ENCODE measurements around the gene SRP54. TPM values are rescaled to one million over a fixed set of nuclear protein-coding genes. Genes with fewer than 3 reads are reported as not detected.

SRP54 gene
- 87.2 and 109 TPM in 2 replicates for total RNA-seq

GRCh38 chr14:34982421-34983147, at the start of gene SRP54:
Gene SRP54 (plus strand): TSS chr14:34982992. CDS start chr14:34996710, 13,718 bp downstream.

DNA sequence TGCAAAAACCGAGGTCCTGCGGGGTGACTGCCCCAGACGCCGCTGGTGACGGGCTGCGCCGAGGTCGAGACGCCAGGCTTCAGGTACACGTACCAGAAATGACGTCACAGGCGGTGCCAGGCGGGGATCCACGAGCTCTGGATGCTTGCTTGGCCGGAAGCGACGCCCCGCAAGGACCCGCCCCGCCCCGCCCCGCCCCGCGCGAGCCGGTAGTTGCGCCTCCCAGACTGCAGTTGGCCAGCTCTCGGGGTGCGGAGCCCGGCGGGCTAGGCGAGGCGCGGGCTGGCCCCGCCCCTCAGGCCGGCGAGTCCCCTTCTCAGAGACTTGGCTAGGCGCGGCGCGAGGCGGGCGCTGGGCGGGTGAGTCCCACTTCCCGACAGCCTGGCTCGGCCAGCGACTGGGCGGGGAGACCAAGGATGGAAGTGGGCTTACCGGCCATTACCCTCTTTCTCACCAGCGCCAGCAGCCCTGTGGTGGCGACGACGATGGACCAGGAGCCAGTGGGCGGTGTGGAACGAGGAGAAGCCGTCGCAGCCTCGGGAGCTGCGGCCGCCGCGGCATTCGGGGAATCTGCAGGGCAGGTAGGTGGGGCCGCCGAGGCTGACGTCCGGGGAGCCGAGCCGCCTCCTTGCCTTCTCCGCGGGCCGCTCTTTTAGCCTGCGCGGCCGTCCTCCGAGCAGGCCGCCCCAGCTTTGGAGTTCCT, 63.4 kb downstream of the SRP54 start, which contains the start of gene FAM177A1:
Gene FAM177A1, plus strand, starts transcription at position 225 of the 703 bp plus-strand sequence. Its CDS starts 192 bp downstream, at position 417.

Other genes with a start within 250 kb of the SRP54 start
- gene BAZ1A, start 107.6 kb upstream of the SRP54 start, total RNA-seq = 71.7 and 81.3 TPM in 2 replicates
- gene FAM177A1, start 63.3 kb downstream of the SRP54 start, total RNA-seq = 28.1 and 36.2 TPM in 2 replicates
- gene PPP2R3C, start 139.0 kb downstream of the SRP54 start, total RNA-seq = 51.6 and 53.5 TPM in 2 replicates
- gene PRORP, start 139.6 kb downstream of the SRP54 start, total RNA-seq = 49.3 and 55.1 TPM in 2 replicates